ENCODE measurements around the gene TMEM165. TPM values are rescaled to one million over a fixed set of nuclear protein-coding genes. Genes with fewer than 3 reads are reported as not detected.

Gene TMEM165
- total RNA-seq, 2 donors from 2014 or later, result 185 to 360 TPM

DNA sequence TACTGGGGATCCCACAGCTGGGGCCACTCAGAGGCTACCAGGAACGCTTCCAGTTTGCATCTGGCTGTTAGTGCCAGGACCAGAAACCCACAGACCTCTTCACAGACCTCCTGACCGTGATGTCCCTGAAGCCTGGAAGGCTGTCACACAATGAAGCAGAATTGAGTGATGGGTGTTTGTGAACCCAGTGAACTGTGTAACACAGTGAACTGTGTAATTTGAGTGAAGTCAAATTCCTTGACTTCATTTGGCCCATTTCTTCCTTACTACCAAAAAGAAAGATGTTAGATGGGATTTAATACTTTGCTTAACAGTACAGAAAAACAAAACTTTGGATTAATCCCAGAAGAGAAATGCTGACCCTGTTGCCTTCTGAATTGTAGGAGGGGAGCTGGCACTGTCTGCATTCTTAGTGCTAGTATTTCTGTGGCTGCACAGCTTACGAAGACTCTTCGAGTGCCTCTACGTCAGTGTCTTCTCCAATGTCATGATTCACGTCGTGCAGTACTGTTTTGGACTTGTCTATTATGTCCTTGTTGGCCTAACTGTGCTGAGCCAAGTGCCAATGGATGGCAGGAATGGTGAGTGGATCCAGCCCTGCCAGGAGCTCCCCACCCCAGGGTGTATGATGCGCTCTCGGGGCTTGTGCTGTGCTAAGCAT lies 31.9 kb upstream of the TMEM165 start:
- Histone ChIP-seq H3K9me3 (no peaks in the 10 kb centered on the region), H3K4me1 (ENCODE audit: control insufficient read depth in 1 of 2, low read depth in 2 of 2) (peaks cover 8 to 17% of the 10 kb centered on the region in 2 donors), H3K27ac (no peak overlapping the region), H3K36me3 (no peaks in the 10 kb centered on the region), H3K27me3 (replicated peaks; ENCODE audit: insufficient read depth) (no peaks in the 10 kb centered on the region), H3K4me3 (no peak overlapping the region)
- TF ChIP-seq, protein P1, sequence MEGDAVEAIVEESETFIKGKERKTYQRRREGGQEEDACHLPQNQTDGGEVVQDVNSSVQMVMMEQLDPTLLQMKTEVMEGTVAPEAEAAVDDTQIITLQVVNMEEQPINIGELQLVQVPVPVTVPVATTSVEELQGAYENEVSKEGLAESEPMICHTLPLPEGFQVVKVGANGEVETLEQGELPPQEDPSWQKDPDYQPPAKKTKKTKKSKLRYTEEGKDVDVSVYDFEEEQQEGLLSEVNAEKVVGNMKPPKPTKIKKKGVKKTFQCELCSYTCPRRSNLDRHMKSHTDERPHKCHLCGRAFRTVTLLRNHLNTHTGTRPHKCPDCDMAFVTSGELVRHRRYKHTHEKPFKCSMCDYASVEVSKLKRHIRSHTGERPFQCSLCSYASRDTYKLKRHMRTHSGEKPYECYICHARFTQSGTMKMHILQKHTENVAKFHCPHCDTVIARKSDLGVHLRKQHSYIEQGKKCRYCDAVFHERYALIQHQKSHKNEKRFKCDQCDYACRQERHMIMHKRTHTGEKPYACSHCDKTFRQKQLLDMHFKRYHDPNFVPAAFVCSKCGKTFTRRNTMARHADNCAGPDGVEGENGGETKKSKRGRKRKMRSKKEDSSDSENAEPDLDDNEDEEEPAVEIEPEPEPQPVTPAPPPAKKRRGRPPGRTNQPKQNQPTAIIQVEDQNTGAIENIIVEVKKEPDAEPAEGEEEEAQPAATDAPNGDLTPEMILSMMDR (IDR thresholded peaks at IDR 0.05), result no peak
- DNase-seq (ENCODE audit: low spot score) (no peak), ATAC-seq (ENCODE audit: insufficient number of reproducible peaks, low FRiP score, low read depth) (no peak)

DNA sequence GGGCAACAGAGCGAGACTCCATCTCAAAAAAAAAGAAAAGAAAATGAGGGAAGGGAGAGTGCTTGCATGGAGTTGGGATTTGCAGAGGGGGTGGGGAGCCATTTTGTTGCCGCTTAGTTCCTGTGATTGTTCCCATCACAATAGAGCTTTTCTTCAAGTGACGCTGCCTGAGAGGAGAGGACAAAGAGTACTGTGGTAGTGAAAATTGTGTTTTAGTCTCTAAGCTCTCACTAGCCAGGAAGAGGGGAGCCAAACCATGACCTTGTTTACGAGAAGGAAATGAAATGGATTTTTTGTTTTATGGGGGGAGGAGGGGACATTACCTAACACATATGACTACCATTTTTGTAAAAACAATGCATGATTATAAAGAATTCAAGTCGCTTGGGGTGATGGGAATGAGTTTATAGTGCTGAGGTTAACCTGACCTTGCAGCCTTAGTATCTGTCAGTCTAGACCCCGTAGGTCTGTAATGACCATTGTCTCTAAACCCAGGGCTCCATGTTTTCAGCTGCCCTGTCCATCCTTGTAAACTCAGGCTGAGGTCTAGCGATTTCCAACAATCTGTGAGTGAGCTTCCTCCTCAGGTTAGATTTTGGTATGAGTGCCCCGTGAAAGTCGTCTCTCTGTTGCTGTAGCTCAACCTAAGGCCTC lies 30.9 kb upstream of the TMEM165 start:
- TF ChIP-seq, protein P1 (IDR thresholded peaks at IDR 0.05), result no peak
- Histone ChIP-seq H3K4me1 (ENCODE audit: control insufficient read depth in 1 of 2, low read depth in 2 of 2) (peaks cover 0 to 8% of the 10 kb centered on the region in 2 donors), H3K9me3 (no peaks in the 10 kb centered on the region), H3K36me3 (no peaks in the 10 kb centered on the region), H3K27me3 (replicated peaks; ENCODE audit: insufficient read depth) (no peaks in the 10 kb centered on the region), H3K27ac (no peak overlapping the region), H3K4me3 (no peak overlapping the region)
- no peak for ATAC-seq (ENCODE audit: insufficient number of reproducible peaks, low FRiP score, low read depth)
- no peak for DNase-seq (ENCODE audit: low spot score)

DNA sequence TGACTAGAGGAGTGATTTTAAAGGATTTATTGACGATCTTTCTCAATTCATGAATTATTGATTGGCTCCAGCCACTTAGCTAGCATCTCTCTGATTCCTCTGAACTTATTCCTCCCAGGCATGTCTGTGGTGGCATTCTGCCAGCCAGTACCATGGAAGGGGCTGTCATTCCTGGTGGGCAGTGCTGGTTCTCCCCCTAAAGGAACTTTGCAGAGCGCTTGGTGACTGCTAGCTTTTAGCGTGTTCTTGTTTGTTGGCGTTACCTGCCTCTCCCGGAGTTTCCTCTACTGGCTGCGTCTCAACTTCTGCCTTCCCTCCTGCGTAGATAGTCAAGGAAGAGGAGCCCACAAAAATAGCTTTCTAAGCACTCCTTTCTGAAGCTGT lies 30.4 kb upstream of the TMEM165 start:
- Histone ChIP-seq H3K36me3 (no peaks in the 10 kb centered on the region), H3K27me3 (replicated peaks; ENCODE audit: insufficient read depth) (no peaks in the 10 kb centered on the region), H3K4me1 (ENCODE audit: control insufficient read depth in 1 of 2, low read depth in 2 of 2) (peaks cover 0 to 5% of the 10 kb centered on the region in 2 donors), H3K4me3 (no peak overlapping the region), H3K9me3 (no peaks in the 10 kb centered on the region), H3K27ac (no peak overlapping the region)
- DNase-seq (ENCODE audit: low spot score), result no peak
- no peak for ATAC-seq (ENCODE audit: insufficient number of reproducible peaks, low FRiP score, low read depth)
- TF ChIP-seq, protein P1 (IDR thresholded peaks at IDR 0.05), result no peak

DNA sequence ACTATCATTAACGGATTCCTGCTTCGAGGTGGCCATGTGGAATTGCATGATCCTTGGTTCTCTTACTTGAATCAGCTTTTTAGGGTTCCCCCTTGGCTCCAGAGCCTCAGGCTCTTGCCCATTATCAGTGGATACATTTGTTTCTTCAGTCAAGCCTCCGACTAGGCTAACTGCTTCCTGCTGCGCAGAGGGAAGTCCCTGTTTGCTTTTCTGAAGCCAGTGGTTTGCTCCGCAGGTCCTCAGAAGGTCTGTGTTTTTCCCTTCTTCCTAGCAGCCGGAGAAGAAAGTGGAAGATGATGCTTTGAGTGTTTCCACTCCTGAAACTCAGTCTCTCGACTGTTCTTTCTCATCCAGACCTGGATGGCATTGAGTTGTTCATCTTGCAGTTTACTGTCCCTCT lies 29.1 kb upstream of the TMEM165 start:
- H3K4me1 ChIP-seq (ENCODE audit: control insufficient read depth in 1 of 2, low read depth in 2 of 2), result peaks cover 0 to 5% of the 10 kb centered on the region in 2 donors
- TF ChIP-seq, protein P1 (IDR thresholded peaks at IDR 0.05), result no peak
- no peak overlapping the region for H3K4me3 ChIP-seq
- H3K27me3 ChIP-seq (replicated peaks; ENCODE audit: insufficient read depth), result no peaks in the 10 kb centered on the region
- no peaks in the 10 kb centered on the region for H3K36me3 ChIP-seq
- H3K27ac ChIP-seq, result no peak overlapping the region
- DNase-seq (ENCODE audit: low spot score) (no peak), ATAC-seq (ENCODE audit: insufficient number of reproducible peaks, low FRiP score, low read depth) (no peak)
- no peaks in the 10 kb centered on the region for H3K9me3 ChIP-seq

DNA sequence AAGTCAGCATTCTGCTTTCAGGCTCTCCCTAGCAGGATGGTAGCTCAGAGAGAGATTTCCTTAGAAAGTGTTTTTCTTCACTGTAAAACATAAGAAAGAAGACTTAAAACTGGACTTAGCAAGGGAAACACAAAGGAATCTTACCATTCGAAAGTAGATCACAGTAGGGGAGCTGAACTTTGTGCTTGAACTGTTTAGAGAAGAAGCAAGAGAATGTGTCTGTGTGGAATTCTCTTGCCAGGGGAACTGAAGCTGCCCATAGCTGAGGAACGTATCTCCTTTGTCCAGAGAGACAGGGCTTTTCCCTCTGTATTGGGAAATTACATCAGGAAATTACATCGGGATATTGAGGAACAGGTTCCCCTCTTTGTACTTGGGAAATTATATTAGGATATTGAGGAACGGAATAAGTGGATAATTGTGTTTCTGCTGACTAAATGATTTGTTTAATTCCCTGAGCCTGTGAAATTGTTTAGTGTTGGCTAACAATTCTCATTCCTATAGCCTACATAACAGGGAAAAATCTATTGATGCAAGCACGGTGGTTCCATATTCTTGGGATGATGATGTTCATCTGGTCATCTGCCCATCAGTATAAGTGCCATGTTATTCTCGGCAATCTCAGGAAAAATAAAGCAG lies 28.6 kb upstream of the TMEM165 start:
- DNase-seq (ENCODE audit: low spot score) (no peak), ATAC-seq (ENCODE audit: insufficient number of reproducible peaks, low FRiP score, low read depth) (no peak)
- Histone ChIP-seq H3K4me1 (ENCODE audit: control insufficient read depth in 1 of 2, low read depth in 2 of 2) (peaks cover 0 to 5% of the 10 kb centered on the region in 2 donors), H3K4me3 (no peak overlapping the region), H3K36me3 (no peaks in the 10 kb centered on the region), H3K9me3 (no peaks in the 10 kb centered on the region), H3K27ac (no peak overlapping the region), H3K27me3 (replicated peaks; ENCODE audit: insufficient read depth) (no peaks in the 10 kb centered on the region)
- TF ChIP-seq, protein P1 (IDR thresholded peaks at IDR 0.05), result no peak

Data from thoracic aorta (tissue), 2 donors.